Measurements from ENCODE around the gene BMP2.

BMP2 gene

DNA sequence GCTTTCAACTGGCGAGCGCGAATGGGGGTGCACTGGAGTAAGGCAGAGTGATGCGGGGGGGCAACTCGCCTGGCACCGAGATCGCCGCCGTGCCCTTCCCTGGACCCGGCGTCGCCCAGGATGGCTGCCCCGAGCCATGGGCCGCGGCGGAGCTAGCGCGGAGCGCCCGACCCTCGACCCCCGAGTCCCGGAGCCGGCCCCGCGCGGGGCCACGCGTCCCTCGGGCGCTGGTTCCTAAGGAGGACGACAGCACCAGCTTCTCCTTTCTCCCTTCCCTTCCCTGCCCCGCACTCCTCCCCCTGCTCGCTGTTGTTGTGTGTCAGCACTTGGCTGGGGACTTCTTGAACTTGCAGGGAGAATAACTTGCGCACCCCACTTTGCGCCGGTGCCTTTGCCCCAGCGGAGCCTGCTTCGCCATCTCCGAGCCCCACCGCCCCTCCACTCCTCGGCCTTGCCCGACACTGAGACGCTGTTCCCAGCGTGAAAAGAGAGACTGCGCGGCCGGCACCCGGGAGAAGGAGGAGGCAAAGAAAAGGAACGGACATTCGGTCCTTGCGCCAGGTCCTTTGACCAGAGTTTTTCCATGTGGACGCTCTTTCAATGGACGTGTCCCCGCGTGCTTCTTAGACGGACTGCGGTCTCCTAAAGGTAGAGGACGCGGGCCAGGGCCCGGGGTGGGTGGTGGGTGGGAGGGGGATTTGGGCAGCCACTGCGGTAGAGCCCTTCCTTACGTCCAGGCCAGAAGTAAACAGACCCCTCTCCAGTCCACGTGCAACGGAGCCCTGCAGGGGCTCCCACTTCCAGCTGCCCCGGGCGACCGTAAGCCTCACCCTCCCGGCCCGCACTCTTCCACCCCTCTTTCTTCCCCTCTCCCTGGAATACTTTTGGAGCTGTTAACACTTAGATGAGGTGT, 998 bp downstream of the BMP2 start:
- no peak for DNase-seq (ENCODE audit: low read depth, low spot score)

GRCh38 chr20:6769903-6770785, 2.7 kb downstream of the BMP2 start:
- DNase-seq (ENCODE audit: low read depth, low spot score) = no peak

GRCh38 chr20:6770786-6771100, 3.3 kb downstream of the BMP2 start:
- no peak for DNase-seq (ENCODE audit: low read depth, low spot score)

DNA sequence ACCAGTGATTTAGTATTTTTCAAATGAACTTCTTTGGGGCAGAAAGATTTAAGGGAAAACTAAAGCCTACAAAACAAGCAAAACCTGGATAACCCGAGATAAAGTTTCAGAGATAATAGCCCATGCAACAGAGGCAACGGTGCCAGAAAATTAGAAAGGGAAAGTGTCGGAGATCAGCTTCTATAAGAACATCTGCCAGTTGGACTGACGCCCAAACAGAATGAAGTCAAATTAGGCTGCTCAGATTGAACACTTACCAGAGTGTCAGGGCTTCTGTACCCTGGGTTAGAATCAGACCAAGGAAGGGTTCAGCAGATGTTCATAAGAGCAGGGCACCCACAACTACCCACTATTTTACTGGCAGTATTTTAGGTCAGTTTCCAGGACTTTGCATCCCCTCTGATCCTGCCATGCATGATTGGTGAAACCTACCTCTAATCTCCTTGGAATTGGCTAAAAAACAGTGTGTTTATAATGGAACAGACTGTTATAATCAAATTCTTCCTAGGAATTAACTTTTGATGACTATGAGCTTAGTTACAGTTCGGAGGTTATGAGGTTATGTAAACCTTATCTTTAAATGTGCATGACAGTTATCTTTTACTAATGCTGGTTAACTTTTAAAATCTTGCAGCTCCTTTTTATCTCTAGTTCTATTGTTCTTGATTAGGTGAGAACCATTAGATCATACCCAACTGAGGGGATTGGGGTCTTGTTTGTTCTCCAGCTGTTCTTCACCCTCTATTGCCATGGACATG, 13.1 kb downstream of the BMP2 start:
- DNase-seq (ENCODE audit: low read depth, low spot score) = no peak

DNA sequence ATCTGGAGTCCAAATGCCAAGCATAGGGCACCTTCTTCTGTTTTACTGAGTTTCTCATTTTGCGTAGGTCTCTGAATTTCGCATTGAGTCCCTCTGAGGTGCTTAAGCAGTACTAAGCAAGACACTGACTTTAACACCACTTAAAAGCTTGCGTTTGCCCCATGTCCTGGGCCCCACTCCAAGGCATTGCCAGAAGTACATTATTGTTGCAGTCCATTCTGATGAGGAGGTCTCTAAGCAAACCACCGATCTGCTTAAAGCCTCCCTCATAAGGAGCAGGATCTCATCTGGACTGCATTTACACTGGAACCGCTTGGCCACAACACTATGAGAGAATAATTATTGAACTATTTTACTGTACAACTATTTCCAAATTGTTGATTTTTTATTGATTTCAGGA, 16.3 kb downstream of the BMP2 start:
- no peak for DNase-seq (ENCODE audit: low read depth, low spot score)

DNA sequence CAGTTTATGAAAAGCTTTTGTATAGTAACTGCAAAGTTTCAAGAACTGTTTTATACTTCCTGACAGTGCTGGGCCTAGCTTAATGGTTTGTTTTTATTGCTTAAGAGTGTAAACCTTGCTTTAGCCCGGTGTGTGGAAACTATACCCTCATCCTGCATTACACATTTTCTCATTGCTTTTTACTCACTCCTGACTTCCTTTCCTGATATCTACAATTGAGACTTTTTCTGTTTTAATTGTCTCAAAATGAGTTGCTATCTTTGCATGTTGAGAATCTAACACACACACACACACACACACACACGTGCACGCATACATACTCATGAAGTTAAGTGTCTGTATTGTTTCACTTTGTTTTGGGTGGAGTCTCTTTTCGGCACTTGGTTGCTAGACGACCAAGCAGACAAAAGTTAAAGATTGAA, 16.7 kb downstream of the BMP2 start:
- no peak for DNase-seq (ENCODE audit: low read depth, low spot score)

GRCh38 chr20:6784767-6785166, 17.3 kb downstream of the BMP2 start:
- no peak for DNase-seq (ENCODE audit: low read depth, low spot score)

DNA sequence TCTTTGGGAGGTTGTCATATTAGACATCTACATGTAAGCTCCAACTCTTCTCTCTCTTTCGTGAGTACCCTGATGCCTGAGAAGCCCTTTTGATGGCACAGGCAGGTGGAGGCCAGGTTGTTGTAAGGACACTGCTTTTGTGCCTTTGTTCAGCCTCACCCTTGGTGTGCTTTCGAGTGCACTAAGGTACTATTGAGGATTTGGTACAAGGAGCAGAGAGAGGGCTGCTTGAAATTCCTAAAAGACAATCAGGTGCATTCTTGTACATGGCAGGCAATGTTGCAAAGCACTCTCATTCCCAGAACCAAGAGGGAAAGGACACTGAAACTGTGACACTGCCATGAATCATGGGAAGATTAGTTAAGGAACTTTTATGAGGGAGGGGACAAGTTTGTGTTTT, 19.1 kb downstream of the BMP2 start:
- DNase-seq (ENCODE audit: low read depth, low spot score) = no peak

GRCh38 chr20:6792789-6793188, 25.3 kb downstream of the BMP2 start:
- no peak for DNase-seq (ENCODE audit: low read depth, low spot score)

DNA sequence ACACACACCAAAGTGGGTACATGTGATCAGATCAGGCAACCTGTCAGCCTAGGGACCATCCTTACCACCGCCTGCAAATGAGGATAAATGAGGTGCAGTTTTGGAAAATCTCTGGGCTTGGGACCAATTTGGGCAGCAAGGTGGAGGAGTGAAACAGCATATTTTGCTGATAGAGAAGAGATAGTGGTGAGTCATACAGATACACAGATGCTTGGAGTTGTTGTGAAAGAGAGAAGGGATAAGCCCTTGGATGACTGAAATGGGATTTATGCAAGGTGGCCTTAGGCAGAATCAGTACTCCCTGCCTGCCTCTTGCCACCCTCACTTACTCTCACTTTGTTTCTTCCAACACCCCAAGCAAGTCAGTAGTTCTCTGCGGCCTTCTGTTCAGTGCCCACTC, 34.7 kb downstream of the BMP2 start:
- DNase-seq (ENCODE audit: low read depth, low spot score) = no peak

- DNase-seq (ENCODE audit: low read depth, low spot score) = no peak
Observed at GRCh38 chr20:6806275-6806674, 38.8 kb downstream of the BMP2 start.

DNA sequence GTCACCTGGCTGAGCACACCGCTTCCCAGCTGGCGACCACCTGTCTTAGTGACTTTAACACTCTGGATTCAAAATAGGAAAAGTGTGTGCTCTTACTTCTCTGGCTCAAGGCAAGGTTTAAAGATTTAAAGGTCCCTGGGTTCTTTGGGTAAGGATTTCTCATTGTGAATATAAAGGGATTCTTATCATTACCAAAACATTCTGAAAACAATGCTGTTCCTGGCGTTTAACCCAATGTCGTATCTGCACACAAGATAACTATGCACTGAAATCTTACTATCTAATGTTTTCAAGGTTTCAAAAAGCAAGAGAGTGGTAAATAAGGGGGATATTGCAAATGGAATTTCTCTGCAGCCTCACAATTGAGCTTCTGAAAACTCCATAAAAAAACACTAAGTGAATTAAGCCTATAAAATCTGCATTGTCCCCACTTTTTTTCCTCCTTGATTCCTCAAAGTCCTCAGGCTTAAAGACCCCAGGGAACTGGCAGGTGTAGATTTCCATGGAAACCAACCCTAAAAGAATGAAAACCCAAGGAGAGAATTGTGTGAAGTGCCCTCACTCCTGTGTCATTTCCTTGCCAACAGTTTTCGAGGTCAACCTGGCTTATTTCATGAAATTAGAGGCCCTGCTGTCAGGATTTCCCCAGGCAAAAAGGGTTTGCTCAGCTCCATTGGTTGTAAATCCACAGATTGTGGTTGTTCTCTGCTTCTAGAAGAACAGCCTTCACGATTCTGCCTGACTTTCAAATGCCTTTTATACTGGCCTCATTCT, 44.0 kb downstream of the BMP2 start:
- DNase-seq (ENCODE audit: low read depth, low spot score) = no peak

GRCh38 chr20:6812530-6812929, 45.0 kb downstream of the BMP2 start:
- no peak for DNase-seq (ENCODE audit: low read depth, low spot score)

GRCh38 chr20:6814945-6815344, 47.5 kb downstream of the BMP2 start:
- DNase-seq (ENCODE audit: low read depth, low spot score) = no peak

- DNase-seq (ENCODE audit: low read depth, low spot score) = no peak
Observed at GRCh38 chr20:6818033-6818808, 50.7 kb downstream of the BMP2 start.

- no peak for DNase-seq (ENCODE audit: low read depth, low spot score)
Observed at GRCh38 chr20:6819599-6819998, 52.1 kb downstream of the BMP2 start.

DNA sequence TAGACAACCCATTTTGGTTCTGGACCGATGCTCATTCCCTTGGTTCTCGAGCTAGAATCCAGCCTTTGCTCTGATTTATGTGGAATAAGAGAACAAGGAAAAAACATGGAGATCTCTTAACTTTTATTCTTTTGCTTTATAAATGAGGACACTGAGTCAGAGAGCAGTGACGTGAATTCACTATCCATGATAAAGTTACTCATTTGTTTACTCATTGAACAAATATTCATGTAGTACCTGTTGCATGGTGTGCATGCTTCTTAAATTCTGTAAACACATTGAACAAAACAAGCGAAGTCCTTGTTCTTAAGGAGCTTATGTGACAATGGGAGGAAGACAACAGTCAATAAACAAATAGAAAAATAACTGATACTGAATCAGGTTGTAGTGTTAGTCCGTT, 56.9 kb downstream of the BMP2 start:
- DNase-seq (ENCODE audit: low read depth, low spot score) = no peak

- DNase-seq (ENCODE audit: low read depth, low spot score) = no peak
Observed at GRCh38 chr20:6827472-6827871, 60.0 kb downstream of the BMP2 start.

DNA sequence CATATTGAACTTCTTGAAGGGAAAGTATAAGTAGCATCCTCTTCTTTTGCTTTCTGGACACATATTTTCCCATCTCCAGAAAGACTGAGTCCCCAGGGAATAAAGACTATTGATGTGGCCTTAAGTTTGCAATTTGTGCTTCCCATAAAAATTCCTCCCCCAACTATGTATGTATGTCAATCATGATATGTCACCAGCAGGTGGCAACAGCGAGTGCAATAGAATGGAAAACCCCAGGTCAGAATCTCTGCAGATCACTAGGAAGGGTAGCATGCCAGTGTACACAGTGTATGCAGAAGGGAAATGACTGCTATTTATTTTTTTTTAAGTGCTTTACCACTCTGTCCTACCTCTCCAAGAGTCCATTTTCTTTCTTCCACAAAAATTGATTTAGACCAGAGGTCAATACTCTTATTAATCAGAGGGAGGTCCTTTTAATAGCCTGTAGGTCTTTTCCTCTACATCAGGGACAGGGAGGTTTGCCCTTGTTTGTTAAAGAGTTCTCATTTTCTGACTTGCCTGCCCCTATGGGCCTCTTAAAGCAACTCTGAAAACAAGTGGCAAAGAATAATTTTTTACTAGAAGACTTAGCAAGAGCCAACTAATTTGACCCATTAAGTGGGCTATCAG, 61.4 kb downstream of the BMP2 start:
- DNase-seq (ENCODE audit: low read depth, low spot score) = peak; percentile 15

DNA sequence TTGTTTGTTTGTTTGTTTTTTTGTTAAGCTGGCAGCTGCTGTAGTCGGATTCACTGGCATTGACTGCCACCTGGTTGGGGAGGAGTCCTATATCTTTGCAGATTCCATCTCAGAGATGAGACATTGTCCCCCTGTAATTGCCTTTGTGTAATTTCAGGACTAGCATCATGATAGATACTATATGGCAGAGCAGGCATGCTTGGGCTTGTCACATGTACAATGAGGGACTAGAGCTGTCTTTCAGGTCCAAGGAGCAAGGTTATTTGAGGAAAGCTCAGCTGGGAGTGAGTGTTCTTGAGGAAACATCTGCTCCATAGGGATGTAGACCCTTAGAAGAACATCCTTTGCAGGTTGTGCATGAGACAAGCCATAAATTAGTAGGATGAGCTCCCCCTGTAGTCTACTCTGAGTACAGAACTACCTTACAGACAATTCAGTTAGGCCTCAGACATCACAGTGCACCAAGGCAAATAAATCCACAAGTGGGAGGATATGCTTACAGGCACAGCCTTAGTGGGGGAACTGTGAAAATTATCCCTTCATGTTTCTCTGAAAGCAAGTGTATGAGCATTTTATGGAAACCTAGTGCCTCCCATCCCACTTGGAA, 62.1 kb downstream of the BMP2 start:
- DNase-seq (ENCODE audit: low read depth, low spot score) = no peak
